NCI-H128 (cell line): Measurements from ENCODE around the gene CLCN2.

Experiments
- DNase-seq: peaks from one replicate; lab custom pipeline; 2025; ENCODE audit not compliant: unreplicated experiment; lab: John Stamatoyannopoulos, UW

CLCN2 gene

GRCh38 chr3:184332370-184333090, 28.9 kb downstream of the CLCN2 start:
- no peak for DNase-seq

DNA sequence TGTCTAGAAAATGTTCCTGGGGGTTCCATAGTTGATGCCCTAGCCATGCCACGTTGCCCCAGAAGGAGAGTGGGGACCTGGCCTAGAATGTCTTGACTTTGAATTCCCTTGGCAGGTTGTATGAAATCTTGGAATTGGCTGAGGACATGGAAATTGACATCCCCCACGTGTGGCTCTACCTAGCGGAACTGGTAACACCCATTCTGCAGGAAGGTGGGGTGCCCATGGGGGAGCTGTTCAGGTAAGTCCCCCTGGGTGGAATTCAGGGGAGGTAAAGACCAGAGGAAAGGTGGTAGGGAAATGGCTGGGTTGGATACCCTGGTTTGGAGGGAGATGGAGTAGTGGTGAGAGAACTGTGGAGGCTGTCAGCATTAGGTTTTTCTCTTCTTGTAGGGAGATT, 32.9 kb downstream of the CLCN2 start:
- no peak for DNase-seq

- no peak for DNase-seq
Observed at GRCh38 chr3:184327171-184327570, 34.2 kb downstream of the CLCN2 start.

GRCh38 chr3:184325715-184326369, 35.6 kb downstream of the CLCN2 start:
- DNase-seq, result no peak

GRCh38 chr3:184325269-184325668, 36.1 kb downstream of the CLCN2 start:
- DNase-seq, result no peak

DNA sequence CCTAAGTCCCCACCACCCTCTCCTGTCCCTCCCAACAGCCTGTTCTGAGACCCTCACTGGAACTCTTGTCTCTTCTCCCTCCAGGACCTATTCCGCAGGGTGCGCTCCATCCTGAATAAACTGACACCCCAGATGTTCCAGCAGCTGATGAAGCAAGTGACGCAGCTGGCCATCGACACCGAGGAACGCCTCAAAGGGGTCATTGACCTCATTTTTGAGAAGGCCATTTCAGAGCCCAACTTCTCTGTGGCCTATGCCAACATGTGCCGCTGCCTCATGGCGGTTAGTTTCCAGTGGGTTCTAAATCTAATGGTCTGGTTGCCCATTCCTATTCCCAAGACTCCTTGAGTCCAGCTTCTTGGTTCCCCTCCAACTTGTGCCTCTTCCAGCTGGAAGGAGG, 37.7 kb downstream of the CLCN2 start:
- no peak for DNase-seq

- no peak for DNase-seq
Observed at GRCh38 chr3:184322731-184323487, 38.5 kb downstream of the CLCN2 start.

- DNase-seq, result no peak
Observed at GRCh38 chr3:184321666-184322065, 39.7 kb downstream of the CLCN2 start.

GRCh38 chr3:184320104-184320445, 41.3 kb downstream of the CLCN2 start:
- no peak for DNase-seq

DNA sequence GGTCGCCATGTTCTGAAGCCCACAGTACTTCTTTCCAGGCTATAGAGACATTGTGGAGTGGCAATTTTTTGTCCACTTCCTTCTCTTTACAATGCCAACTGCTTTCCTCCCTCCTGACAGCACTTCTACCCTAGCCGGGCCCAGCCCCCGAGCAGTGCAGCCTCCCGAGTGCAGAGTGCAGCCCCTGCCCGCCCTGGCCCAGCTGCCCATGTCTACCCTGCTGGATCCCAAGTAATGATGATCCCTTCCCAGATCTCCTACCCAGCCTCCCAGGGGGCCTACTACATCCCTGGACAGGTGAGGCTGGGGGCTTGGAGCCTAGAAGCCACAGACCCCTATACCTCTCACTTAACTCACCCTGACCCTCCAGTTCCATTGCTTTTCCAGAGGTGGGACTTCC, 44.2 kb downstream of the CLCN2 start:
- DNase-seq, result no peak

DNA sequence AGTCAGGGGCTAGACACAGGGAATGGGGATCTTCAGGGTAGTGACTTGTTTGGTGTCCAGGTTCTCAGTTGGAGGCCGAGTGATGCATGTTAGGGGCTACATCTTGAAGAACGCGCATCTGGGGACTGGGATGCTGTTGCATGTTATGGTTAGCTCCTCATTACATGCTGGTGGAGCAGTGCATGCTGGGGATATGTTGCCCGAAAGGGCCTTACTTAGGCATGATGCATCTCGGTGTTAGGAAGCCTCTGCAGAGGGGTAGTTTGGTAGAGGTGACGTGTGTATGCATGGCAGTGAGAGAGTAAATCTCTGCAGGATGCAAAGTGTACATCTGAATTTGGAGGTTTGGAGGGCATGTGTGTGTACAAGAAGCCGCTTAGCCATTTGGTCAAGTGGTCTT, 44.6 kb downstream of the CLCN2 start:
- no peak for DNase-seq

GRCh38 chr3:184315871-184316661, 45.3 kb downstream of the CLCN2 start:
- DNase-seq, result no peak

GRCh38 chr3:184315543-184315867, 45.9 kb downstream of the CLCN2 start:
- no peak for DNase-seq

- no peak for DNase-seq
Observed at GRCh38 chr3:184314700-184315542, 46.5 kb downstream of the CLCN2 start.

- peak; percentile 82 for DNase-seq
Observed at GRCh38 chr3:184314363-184314699, 47.1 kb downstream of the CLCN2 start, which contains the start of gene EIF4G1. Gene EIF4G1 (plus strand): TSS chr3:184314606. CDS start chr3:184315797, 1,191 bp downstream.

DNA sequence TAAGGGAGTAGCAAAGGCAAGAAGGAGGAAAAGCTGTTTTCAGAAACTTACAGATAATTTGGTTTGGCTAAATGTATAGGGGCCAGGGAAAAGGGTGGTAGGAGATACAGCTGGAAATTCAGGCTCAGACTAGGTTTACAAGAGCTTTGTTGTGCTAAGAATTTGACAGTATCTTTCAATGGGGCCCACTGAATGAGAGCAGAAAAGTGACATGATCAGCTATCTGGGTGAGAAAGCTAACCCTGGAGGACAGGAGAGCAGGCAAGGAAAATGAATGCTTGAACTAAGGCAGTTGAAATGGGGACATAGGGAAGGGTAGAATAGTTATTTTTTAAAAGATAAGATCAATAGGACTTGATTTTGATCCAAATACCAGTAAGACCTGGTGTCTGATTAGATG, 49.8 kb downstream of the CLCN2 start:
- DNase-seq, result no peak

DNA sequence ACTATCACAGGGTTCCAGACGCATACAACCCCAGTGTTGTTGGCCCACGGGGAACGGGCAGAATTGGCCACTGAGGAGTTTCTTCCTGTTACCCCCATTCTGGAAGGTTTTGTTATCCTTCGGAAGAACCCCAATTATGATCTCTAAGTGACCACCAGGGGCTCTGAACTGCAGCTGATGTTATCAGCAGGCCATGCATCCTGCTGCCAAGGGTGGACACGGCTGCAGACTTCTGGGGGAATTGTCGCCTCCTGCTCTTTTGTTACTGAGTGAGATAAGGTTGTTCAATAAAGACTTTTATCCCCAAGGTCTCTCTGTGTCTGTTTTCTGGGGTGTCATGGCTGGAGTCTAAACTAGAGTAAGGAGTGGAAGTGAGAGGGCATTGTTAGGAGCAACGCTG, 52.7 kb downstream of the CLCN2 start:
- DNase-seq, result no peak

DNA sequence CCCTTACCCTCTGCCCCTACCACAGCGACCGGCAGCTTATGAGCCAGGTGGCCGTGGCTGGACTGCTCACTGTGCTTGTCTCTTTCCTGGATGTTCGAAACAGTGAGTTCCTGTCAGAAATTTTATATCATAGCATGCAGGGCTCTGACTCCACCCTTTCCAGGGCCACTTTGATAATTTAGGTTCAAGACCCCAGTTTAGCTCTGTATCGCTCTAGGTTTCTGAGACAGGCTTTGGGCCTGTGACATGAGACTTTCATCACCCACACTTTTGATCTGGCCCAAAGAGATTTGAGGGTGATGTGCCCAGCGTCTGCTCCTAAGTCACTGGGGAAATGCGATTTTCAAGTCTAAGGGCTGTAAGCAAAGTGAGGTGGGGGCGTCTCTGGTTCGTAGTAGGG, 53.5 kb downstream of the CLCN2 start:
- no peak for DNase-seq

GRCh38 chr3:184306341-184306972, 54.9 kb downstream of the CLCN2 start:
- no peak for DNase-seq

GRCh38 chr3:184305577-184305976, 55.8 kb downstream of the CLCN2 start:
- DNase-seq, result no peak
